Spleen (tissue), 11 donors: ENCODE data around the gene RND3. TPM values are rescaled to one million over a fixed set of nuclear protein-coding genes. Genes with fewer than 3 reads are reported as not detected.
A peak's percentile ranks its signal among the peaks of the same experiment; 100 is the strongest.

Source experiments
- DNase-seq: peaks from one replicate; pipeline ENCODE4 v3.0.0-alpha.2; 2020
- H3K27ac ChIP-seq, 8 donors: fragments of 200-600 bp; sonication (generic) in 7 of 8; 1 replicate in 4 of 8; 2 replicates in 4 of 8; pipeline versions ENCODE4 v1.5.0 to v1.8.0; 2016 to 2021; ENCODE audit warnings: inconsistent platforms in 4 of 8, mild to moderate bottlenecking in 4 of 8, moderate library complexity in 1 of 8
- H3K27me3 ChIP-seq, 7 donors: fragments of 200-600 bp; sonication (generic) in 6 of 7; replicated peaks in 1 of 7; 1 replicate in 4 of 7; 2 replicates in 3 of 7; pipeline versions ENCODE4 v1.5.0 to v1.8.0; 2016 to 2021; ENCODE audit warnings: inconsistent platforms in 3 of 7, mild to moderate bottlenecking in 1 of 7
- H3K36me3 ChIP-seq, 6 donors: fragments of 200-600 bp; sonication (generic) in 5 of 6; 1 replicate in 4 of 6; 2 replicates in 2 of 6; pipeline versions ENCODE4 v1.5.0 to v1.8.0; 2016 to 2021; ENCODE audit warnings: inconsistent platforms in 2 of 6
- H3K4me1 ChIP-seq, 6 donors: fragments of 200-600 bp; sonication (generic) in 5 of 6; 1 replicate in 3 of 6; 2 replicates in 3 of 6; pipeline versions ENCODE4 v1.5.0 to v1.8.0; 2016 to 2021; ENCODE audit warnings: inconsistent platforms in 3 of 6
- H3K4me3 ChIP-seq, 8 donors: fragments of 200-600 bp; sonication (generic) in 7 of 8; 1 replicate in 4 of 8; 2 replicates in 4 of 8; pipeline versions ENCODE4 v1.5.0 to v1.8.0; 2016 to 2021; ENCODE audit warnings: inconsistent platforms in 4 of 8, mild to moderate bottlenecking in 4 of 8, moderate library complexity in 2 of 8
- H3K9me3 ChIP-seq, 8 donors: fragments of 200-600 bp; sonication (generic) in 7 of 8; 1 replicate in 4 of 8; 2 replicates in 4 of 8; pipeline versions ENCODE4 v1.5.0 to v1.8.0; 2016 to 2021; ENCODE audit warnings: inconsistent platforms in 4 of 8
- POLR2A ChIP-seq, 3 donors: fragments of 450-650 bp; IDR thresholded peaks; one replicate each; pipeline ENCODE4 v1.5.1; 2017; ENCODE audit warnings: antibody characterized with exemption in 3 of 3, mild to moderate bottlenecking in 1 of 3
- POLR2AphosphoS5 ChIP-seq, 3 donors: sonication (generic); formaldehyde crosslinking; IDR thresholded peaks; one replicate each; pipeline ENCODE4 v1.5.1; 2017; ENCODE audit warnings: antibody characterized with exemption in 3 of 3
- WGBS, 5 donors: extraction: QIAGEN DNeasy Blood & Tissue Kit in 3 of 5; methylation state at CpG; one replicate each; pipeline versions ENCODE4 v1.1.5 to v1.1.7; 2013 to 2018; 5-methylcytosine and 5-hydroxymethylcytosine counted together
- intact Hi-C: fragments of 100-400 bp; cut with DNase I; formaldehyde crosslinking; loops from one replicate; pipeline ENCODE4 v1.15.0; 2023; ENCODE audit warnings: low total_unique reads
- polyA plus RNA-seq, 3 donors: library from polyadenylated mRNA; stranded (reverse); fragments of 200-250 nt; gene quantifications; one replicate each; pipeline ENCODE4 v1.2.1, GENCODE V29; 2013
- total RNA-seq, 7 donors: library from RNA; depleted of rRNA in 3 of 7; stranded (reverse); fragments of >200 nt in 3 of 7; fragmentation: NEBNext Ultra II Directional in 4 of 7; extraction: Animal tissue kit (Norgen Biotek cat#: 25700) in 4 of 7; gene quantifications; one replicate each; pipeline versions ENCODE4 v1.1.0 to v1.2.1, GENCODE V29; 2016 to 2021
- TF ChIP-seq, protein P1 (sequence below), 11 experiments: fragments of 200-600 bp in 7 of 11; fragments of 450-650 bp in 4 of 11; sonication (generic) in 4 of 11; IDR thresholded peaks in 8 of 11; conservative IDR thresholded peaks in 3 of 11; 1 replicate in 7 of 11; 2 replicates in 4 of 11; pipeline versions ENCODE4 v1.4.0 to v1.8.0; 2016 to 2021; ENCODE audit warnings: antibody characterized with exemption in 11 of 11, inconsistent platforms in 4 of 11, mild to moderate bottlenecking in 1 of 11
- donor health status: healthy with polysubstance abuse.
- donor health status: DM: no; HTN: no; CAD: no; lungs with moderate emphysema.
- donor health status: DM: no; HTN: no; CAD: no.
- donor health status: Bipolar disorder and iron deficiency.
- donor health status: healthy.
- donor health status: DM: no; HTN: no; CAD: no.
- donor health status: DM: yes; HTN: yes; CAD: no.

The RND3 gene
- total and polyA plus RNA-seq, 10 donors: 10.3 to 97.0 (median 57.8) TPM

- H3K27me3 ChIP-seq: peaks cover 0 to 60% (median 27%) of the 10 kb centered on the region in 7 donors
- peaks cover 0 to 28% (median 19%) of the 10 kb centered on the region in 6 donors for H3K4me1 ChIP-seq
- intact Hi-C loops: loop anchor here (5.0 kb wide), 1 partner anchor 890 kb away; no protein-coding TSS in a partner anchor
- TF ChIP-seq, protein P1, sequence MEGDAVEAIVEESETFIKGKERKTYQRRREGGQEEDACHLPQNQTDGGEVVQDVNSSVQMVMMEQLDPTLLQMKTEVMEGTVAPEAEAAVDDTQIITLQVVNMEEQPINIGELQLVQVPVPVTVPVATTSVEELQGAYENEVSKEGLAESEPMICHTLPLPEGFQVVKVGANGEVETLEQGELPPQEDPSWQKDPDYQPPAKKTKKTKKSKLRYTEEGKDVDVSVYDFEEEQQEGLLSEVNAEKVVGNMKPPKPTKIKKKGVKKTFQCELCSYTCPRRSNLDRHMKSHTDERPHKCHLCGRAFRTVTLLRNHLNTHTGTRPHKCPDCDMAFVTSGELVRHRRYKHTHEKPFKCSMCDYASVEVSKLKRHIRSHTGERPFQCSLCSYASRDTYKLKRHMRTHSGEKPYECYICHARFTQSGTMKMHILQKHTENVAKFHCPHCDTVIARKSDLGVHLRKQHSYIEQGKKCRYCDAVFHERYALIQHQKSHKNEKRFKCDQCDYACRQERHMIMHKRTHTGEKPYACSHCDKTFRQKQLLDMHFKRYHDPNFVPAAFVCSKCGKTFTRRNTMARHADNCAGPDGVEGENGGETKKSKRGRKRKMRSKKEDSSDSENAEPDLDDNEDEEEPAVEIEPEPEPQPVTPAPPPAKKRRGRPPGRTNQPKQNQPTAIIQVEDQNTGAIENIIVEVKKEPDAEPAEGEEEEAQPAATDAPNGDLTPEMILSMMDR (IDR thresholded peaks at IDR 0.05 in 8 of 11, conservative IDR thresholded peaks at IDR 0.05 in 3 of 11): no peak
- peak in 1 of 3 donors; percentile 1 for TF ChIP-seq POLR2AphosphoS5 (IDR thresholded peaks at IDR 0.05)
- TF ChIP-seq POLR2A (IDR thresholded peaks at IDR 0.05): no peak
- 1 to 5% (median 2%) methylated on average over 45 of the region's 45 CpGs for WGBS, 5 donors
- no peaks in the 10 kb centered on the region for H3K9me3 ChIP-seq
- peak overlapping the region; percentile 51 to 83 (median 79) for H3K27ac ChIP-seq
- no peak for DNase-seq
- peak overlapping the region; percentile 34 to 70 (median 44) for H3K4me3 ChIP-seq
- H3K36me3 ChIP-seq: no peaks in the 10 kb centered on the region
Measured at GRCh38 chr2:150486539-150487484, 655 bp downstream of the RND3 start.

- Histone ChIP-seq H3K36me3 (no peaks in the 10 kb centered on the region), H3K27ac (peak overlapping the region; percentile 51 to 83 (median 79)), H3K27me3 (peaks cover 0 to 60% (median 27%) of the 10 kb centered on the region in 7 donors), H3K4me1 (peaks cover 0 to 28% (median 19%) of the 10 kb centered on the region in 6 donors), H3K4me3 (peak overlapping the region; percentile 34 to 70 (median 44)), H3K9me3 (no peaks in the 10 kb centered on the region)
- intact Hi-C loops: loop anchor here (5.0 kb wide), 1 partner anchor 889 kb away; no protein-coding TSS in a partner anchor
- DNase-seq: peak; percentile 74
- WGBS, 5 donors: 2 to 4% (median 3%) methylated on average over 37 to 62 of the region's 62 CpGs
- TF ChIP-seq, protein P1 (IDR thresholded peaks at IDR 0.05 in 8 of 11, conservative IDR thresholded peaks at IDR 0.05 in 3 of 11): no peak
- no peak for TF ChIP-seq POLR2A (IDR thresholded peaks at IDR 0.05)
- peak in 2 of 3 donors; percentile 60 to 75 for TF ChIP-seq POLR2AphosphoS5 (IDR thresholded peaks at IDR 0.05)
Measured at GRCh38 chr2:150485871-150486538, 1.5 kb downstream of the RND3 start.

GRCh38 chr2:150485114-150485870 is 2.2 kb downstream of the RND3 start:
- Histone ChIP-seq H3K27ac (peak overlapping the region; percentile 31 to 83 (median 79)), H3K36me3 (no peaks in the 10 kb centered on the region), H3K4me1 (peaks cover 0 to 28% (median 19%) of the 10 kb centered on the region in 6 donors), H3K4me3 (peak overlapping the region; percentile 34 to 70 (median 44)), H3K9me3 (no peaks in the 10 kb centered on the region), H3K27me3 (peaks cover 0 to 60% (median 27%) of the 10 kb centered on the region in 7 donors)
- peak; percentile 71 for DNase-seq
- intact Hi-C loops: loop anchor here (5.0 kb wide), 1 partner anchor 888 kb away; no protein-coding TSS in a partner anchor
- WGBS, 5 donors: 1 to 3% (median 1%) methylated on average over 29 to 43 of the region's 43 CpGs
- peak in 2 of 3 donors; percentile 59 to 68 for TF ChIP-seq POLR2AphosphoS5 (IDR thresholded peaks at IDR 0.05)
- TF ChIP-seq, protein P1 (IDR thresholded peaks at IDR 0.05 in 8 of 11, conservative IDR thresholded peaks at IDR 0.05 in 3 of 11): peak in 1 of 11 experiments; percentile 7
- no peak for TF ChIP-seq POLR2A (IDR thresholded peaks at IDR 0.05)
